Activated CD8-positive, alpha-beta memory T cell treated with anti-CD3 and anti-CD28 coated beads for 48 hours (primary cell): ENCODE measurements around the gene HBG1.
"Not testable (repeated sequence)": the region's sequence is repeated elsewhere in the genome, so short reads cannot be mapped to it uniquely, and the experiment has no call there.

ENCODE experiments used
- DNase-seq, 3 experiments: peaks; one replicate each; pipeline ENCODE4 v3.0.0-alpha.2; 2020; ENCODE audit warnings: low read depth in 2 of 3, low spot score in 2 of 3

HBG1 gene

GRCh38 chr11:5277807-5278382 lies 28.2 kb upstream of the HBG1 start:
- DNase-seq, result no peak

- DNase-seq, result no peak
These were observed 27.0 kb upstream of the HBG1 start for GRCh38 chr11:5276697-5277096.

DNA sequence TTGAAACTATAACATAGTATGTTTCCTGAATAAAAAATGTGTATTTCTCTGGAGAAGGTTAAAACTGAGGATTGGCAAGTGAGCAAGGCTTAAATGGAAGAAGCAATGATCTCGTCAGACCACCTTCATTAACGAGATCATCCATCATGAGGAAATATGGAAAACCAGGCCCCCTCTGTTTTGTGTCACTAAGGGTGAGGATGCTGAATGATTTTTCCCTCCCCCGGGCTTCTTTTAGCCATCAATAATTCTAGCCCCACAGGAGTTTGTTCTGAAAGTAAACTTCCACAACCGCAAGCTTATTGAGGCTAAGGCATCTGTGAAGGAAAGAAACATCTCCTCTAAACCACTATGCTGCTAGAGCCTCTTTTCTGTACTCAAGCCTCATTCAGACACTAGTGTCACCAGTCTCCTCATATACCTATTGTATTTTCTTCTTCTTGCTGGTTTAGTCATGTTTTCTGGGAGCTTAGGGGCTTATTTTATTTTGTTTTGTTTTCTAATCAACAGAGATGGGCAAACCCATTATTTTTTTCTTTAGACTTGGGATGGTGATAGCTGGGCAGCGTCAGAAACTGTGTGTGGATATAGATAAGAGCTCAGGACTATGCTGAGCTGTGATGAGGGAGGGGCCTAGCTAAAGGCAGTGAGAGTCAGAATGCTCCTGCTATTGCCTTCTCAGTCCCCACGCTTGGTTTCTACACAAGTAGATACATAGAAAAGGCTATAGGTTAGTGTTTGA lies 25.9 kb upstream of the HBG1 start:
- DNase-seq, result no peak

DNA sequence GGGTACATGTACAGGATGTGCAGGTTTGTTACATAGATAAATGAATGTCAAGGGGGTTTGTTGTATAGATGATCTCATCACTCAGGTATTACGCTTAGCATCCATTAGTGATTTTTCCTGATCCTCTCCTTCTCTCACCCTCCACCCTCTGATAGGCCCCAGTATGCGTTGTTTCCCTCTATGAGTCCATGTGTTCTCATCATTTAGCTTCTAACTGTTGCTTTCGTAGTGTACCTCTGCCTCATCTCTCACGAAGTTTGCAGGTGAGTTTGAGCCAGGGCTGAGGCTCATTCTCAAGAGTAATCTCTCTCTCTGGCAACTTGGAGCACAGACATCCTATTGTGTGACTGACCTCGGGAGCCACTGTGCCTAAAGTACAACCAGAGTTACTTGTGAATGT lies 24.7 kb upstream of the HBG1 start:
- no peak for DNase-seq

DNA sequence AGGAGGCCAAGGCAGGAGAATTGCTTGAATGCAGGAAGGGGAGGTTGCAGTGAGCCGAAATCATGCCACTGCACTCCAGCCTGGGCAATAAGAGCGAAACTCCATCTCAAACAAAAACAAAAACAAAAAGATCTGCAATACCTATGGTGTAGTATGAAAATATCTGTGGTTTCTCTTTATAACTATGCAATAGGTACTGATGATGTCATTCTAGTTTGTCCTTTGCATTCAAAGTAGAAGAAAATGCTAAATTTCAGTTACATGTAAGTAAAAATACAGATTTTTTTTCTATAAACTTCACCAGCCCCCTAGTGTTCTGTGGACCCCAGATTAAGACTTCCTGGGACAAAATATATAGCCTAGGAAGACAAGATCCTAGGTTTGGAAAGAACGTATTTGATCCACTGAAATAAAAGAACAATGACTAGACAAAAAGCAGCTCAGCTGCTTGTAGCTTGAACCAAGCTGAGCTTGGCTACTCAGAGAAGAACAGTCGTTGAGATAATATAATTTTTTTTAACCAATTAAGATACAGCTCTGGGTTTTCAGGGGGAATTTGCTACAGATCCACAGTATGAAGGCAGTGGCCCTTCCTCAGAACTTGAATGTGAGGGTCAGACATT lies 22.8 kb upstream of the HBG1 start:
- no peak for DNase-seq

DNA sequence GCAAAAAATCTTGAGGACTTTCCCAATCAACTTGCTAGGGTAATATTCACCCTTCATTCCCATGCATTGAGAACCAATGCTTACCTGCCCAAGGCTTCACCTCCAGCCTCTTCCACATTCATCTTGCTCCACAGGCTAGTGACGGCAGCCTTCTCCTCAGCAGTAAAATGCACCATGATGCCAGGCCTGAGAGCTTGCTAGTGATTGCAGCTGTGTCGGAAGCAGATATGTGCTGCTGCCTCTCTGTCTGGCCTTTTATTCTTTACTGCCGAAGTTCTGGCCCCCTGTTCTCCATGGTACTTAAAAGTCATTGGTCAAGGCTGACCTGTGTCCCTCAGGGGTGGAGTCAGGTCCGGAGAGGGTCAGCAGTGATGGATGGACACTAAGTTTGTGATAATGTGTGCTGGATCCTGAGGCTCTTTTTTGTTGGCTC lies 20.1 kb upstream of the HBG1 start, which contains the start of gene HBE1:
Gene HBE1, minus strand, starts transcription at position 231 of the 433 bp plus-strand sequence. Its CDS starts 55 bp downstream, at position 176.
- DNase-seq, result no peak

GRCh38 chr11:5267033-5267563 lies 17.4 kb upstream of the HBG1 start:
- DNase-seq, result no peak

- DNase-seq, result no peak
These were observed 17.0 kb upstream of the HBG1 start for GRCh38 chr11:5266609-5267008.

GRCh38 chr11:5265832-5266231 lies 16.2 kb upstream of the HBG1 start:
- DNase-seq, result no peak

GRCh38 chr11:5258543-5259262 lies 9.0 kb upstream of the HBG1 start:
- DNase-seq, result no peak

DNA sequence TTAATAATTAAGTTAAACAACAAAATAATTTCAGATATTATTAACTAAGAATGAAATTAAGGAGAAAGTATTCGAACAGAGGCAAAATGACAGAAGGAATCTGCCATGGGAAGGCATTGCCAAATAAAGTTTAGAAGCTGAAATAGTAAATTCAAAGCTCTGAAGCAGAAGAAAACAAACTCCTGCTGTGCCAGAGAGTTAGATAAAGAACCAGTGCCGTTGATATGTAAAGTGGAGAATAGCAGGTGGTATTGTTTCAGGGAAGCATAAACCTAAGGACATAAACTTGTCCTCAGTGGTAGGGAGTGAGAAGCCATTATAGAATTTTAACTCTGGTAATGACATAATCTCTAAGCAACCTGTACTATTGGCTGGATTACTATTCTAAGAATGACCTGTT lies 7.6 kb upstream of the HBG1 start:
- DNase-seq, result no peak

GRCh38 chr11:5254646-5255413 lies 5.2 kb upstream of the HBG1 start, which contains the start of gene HBG2:
Gene HBG2 (minus strand): TSS chr11:5254781. CDS start chr11:5254728, 53 bp downstream.
- not testable (repeated sequence) for DNase-seq

DNA sequence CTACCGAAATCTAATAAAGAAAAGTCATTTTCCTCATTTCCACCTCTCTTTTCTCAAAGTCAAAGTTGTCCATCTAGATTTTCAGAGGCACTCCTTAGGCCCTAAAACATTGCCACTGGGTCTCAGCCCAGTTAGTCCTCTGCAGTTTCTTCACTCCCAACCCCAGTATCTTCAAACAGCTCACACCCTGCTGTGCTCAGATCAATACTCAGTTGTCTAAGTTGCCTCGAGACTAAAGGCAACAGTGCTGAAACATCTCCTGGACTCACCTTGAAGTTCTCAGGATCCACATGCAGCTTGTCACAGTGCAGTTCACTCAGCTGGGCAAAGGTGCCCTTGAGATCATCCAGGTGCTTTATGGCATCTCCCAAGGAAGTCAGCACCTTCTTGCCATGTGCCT lies 4.4 kb upstream of the HBG1 start:
- DNase-seq, result not testable (repeated sequence)

GRCh38 chr11:5253440-5253839 lies 3.8 kb upstream of the HBG1 start:
- not testable (repeated sequence) for DNase-seq

DNA sequence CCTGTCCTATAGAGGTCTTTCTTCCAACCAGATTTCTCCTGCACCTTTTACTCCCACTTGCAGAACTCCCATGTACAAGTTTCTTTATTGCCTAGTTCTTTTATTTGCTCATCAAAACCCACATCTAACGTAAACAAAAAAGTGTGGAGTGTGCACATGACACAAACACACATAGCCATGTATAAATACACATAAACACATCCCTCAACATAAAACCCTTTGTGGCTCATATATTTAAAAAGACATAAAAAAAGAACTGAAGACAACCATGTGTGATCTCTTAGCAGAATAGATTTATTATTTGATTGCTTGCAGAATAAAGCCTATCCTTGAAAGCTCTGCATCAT lies 3.2 kb upstream of the HBG1 start:
- no peak for DNase-seq

- no peak for DNase-seq
These were observed 2.7 kb upstream of the HBG1 start for GRCh38 chr11:5252192-5252918.

- DNase-seq, result no peak
These were observed 2.1 kb upstream of the HBG1 start for GRCh38 chr11:5251746-5252145.

GRCh38 chr11:5250543-5251204 lies 1.0 kb upstream of the HBG1 start:
- no peak for DNase-seq

DNA sequence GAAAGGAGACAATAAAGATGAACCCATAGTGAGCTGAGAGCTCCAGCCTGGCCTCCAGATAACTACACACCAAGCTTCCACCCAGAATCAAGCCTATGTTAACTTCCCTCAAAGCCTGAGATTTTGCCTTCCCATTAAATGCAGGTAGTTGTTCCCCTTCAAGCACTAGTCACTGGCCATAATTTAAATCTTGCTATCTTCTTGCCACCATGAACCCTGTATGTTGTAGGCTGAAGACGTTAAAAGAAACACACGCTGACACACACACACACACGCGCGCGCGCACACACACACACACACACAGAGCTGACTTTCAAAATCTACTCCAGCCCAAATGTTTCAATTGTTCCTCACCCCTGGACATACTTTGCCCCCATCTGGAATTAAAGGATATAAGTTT lies 1.2 kb downstream of the HBG1 start:
- not testable (repeated sequence) for DNase-seq
